Common myeloid progenitor, CD34-positive (primary cell): ENCODE measurements around the gene TIMM10.

ENCODE experiments used
- CTCF ChIA-PET: fragments of 350-600 bp; sonication (Branson Sonifier 250); formaldehyde crosslinking; loops from one replicate; lab custom pipeline; 2021; ENCODE audit warnings: antibody characterized with exemption; lab: Charles Lee
- POLR2A ChIA-PET: fragments of 350-600 bp; sonication (Branson Sonifier 250); formaldehyde crosslinking; loops from one replicate; lab custom pipeline; 2021; ENCODE audit warnings: antibody characterized with exemption; lab: Charles Lee
- DNase-seq, 3 donors: peaks; one replicate each; pipeline versions ENCODE4 v3.0.0 to v3.0.0-alpha.2; 2013
- H3K27ac ChIP-seq, 2 experiments: 1 replicate in 1 of 2; 2 replicates in 1 of 2; pipeline ENCODE4 v1.7.0; 2013; ENCODE audit warnings: inconsistent platforms in 2 of 2, low read length in 2 of 2, mild to moderate bottlenecking in 2 of 2, low read depth in 1 of 2, moderate library complexity in 1 of 2; ENCODE audit not compliant: severe bottlenecking in 2 of 2, insufficient read depth in 1 of 2, poor library complexity in 1 of 2
- H3K27me3 ChIP-seq, 5 experiments: replicated peaks in 2 of 5; 1 replicate in 3 of 5; 2 replicates in 2 of 5; pipeline versions ENCODE4 v1.6.1 to v1.7.0; 2013; ENCODE audit warnings: low read length in 4 of 5, mild to moderate bottlenecking in 2 of 5, moderate library complexity in 2 of 5, inconsistent platforms in 1 of 5; ENCODE audit not compliant: insufficient read depth in 5 of 5, control insufficient read depth in 4 of 5
- H3K36me3 ChIP-seq, 4 experiments: 1 replicate in 2 of 4; 2 replicates in 2 of 4; pipeline versions ENCODE4 v1.6.1 to v1.7.0; 2013; ENCODE audit warnings: low read length in 3 of 4, control low read depth in 1 of 4, mild to moderate bottlenecking in 1 of 4; ENCODE audit not compliant: control insufficient read depth in 4 of 4, insufficient read depth in 4 of 4
- H3K4me1 ChIP-seq, 4 experiments: 1 replicate in 3 of 4; 2 replicates in 1 of 4; pipeline versions ENCODE4 v1.6.1 to v1.7.1; 2013; ENCODE audit warnings: low read length in 3 of 4, mild to moderate bottlenecking in 3 of 4, control low read depth in 1 of 4, inconsistent platforms in 1 of 4, moderate library complexity in 1 of 4; ENCODE audit not compliant: control insufficient read depth in 4 of 4, insufficient read depth in 4 of 4; ENCODE audit errors: control extremely low read depth in 1 of 4
- H3K4me3 ChIP-seq, 7 experiments: 1 replicate in 4 of 7; 2 replicates in 3 of 7; pipeline versions ENCODE4 v1.5.1 to v1.7.0; 2013; ENCODE audit warnings: mild to moderate bottlenecking in 7 of 7, low read length in 6 of 7, moderate library complexity in 6 of 7, inconsistent platforms in 2 of 7, low read depth in 2 of 7, control low read depth in 1 of 7; ENCODE audit not compliant: insufficient read depth in 4 of 7, control insufficient read depth in 1 of 7; ENCODE audit errors: extremely low read depth in 1 of 7
- H3K9me3 ChIP-seq, 5 experiments: 1 replicate in 4 of 5; 2 replicates in 1 of 5; pipeline versions ENCODE4 v1.6.1 to v1.7.1; 2013; ENCODE audit warnings: low read length in 4 of 5, mild to moderate bottlenecking in 2 of 5, inconsistent platforms in 1 of 5, low read depth in 1 of 5, moderate library complexity in 1 of 5; ENCODE audit not compliant: control insufficient read depth in 4 of 5, insufficient read depth in 2 of 5; ENCODE audit errors: control extremely low read depth in 1 of 5
- WGBS: methylation state at CpG from one replicate; pipeline ENCODE4 v1.1.5; 2013; ENCODE audit not compliant: insufficient coverage; 5-methylcytosine and 5-hydroxymethylcytosine counted together

The TIMM10 gene

DNA sequence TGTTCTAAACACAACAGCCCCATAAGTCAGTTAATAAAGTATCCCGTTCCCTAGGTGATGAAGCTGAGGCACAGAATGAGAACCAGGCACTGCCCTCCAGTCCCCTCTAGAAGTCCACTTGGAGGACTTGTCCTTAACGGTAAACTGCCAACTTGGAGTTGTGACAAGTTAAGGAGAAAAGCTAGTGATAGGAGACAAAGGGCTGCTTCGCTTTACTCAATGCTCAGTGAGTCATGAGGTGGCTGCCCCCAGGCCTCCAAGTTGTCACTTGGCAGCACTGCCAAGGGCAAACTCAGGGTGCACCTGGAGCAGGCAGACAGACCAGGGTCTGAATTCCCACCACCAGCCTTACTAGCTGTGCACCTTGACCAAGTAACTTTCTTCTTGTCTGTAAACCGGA, 28.6 kb downstream of the TIMM10 start:
- Histone ChIP-seq H3K9me3 (no peaks in the 10 kb centered on the region), H3K27ac (no peak overlapping the region), H3K27me3 (no peaks in the 10 kb centered on the region), H3K4me1 (peaks cover 0 to 11% (median 5%) of the 10 kb centered on the region in 4 experiments), H3K4me3 (no peak overlapping the region), H3K36me3 (peaks cover 7 to 69% (median 38%) of the 10 kb centered on the region in 4 experiments)
- CTCF ChIA-PET: interaction anchor here (0.8 to 18.0 kb wide), 15 partner anchors 9 to 139 kb away, joined by 3 to 410 read pairs (median 6); partner anchors contain the start of genes SLC43A1 and TIMM10
- 100% methylated on average over 3 of the region's 4 CpGs for WGBS
- no peak for DNase-seq
- POLR2A ChIA-PET: no interaction called here

DNA sequence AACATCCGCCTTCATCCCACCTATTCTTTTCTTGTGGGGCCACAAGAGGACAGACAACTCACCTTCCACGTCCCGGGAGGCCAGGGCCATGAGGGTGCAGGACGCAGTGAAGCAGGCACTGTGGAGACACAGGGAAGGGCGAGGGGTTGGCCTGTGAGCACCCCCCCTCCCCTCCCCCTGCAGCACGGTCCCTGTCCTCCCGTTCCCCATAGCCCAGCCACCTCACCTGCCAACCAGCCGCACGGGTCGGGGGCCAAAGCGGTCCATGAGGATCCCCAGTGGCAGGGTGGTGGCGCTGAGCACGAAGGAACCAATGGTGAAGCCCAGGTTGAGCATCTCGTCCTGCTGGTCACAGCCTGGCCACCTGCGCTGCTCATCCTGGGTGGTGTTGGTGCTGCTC, 29.6 kb downstream of the TIMM10 start:
- no peak overlapping the region for H3K4me3 ChIP-seq
- no peaks in the 10 kb centered on the region for H3K27me3 ChIP-seq
- ChIA-PET CTCF (interaction anchor here (1.3 to 18.0 kb wide), 7 partner anchors 7 to 140 kb away, joined by 4 to 410 read pairs (median 14); partner anchors contain the start of genes SLC43A1 and TIMM10), POLR2A (no interaction called here)
- 97% methylated on average over 11 of the region's 15 CpGs for WGBS
- H3K9me3 ChIP-seq: no peaks in the 10 kb centered on the region
- H3K27ac ChIP-seq: no peak overlapping the region
- DNase-seq: no peak
- peaks cover 0 to 11% (median 5%) of the 10 kb centered on the region in 4 experiments for H3K4me1 ChIP-seq
- peaks cover 11 to 72% (median 46%) of the 10 kb centered on the region in 4 experiments for H3K36me3 ChIP-seq

DNA sequence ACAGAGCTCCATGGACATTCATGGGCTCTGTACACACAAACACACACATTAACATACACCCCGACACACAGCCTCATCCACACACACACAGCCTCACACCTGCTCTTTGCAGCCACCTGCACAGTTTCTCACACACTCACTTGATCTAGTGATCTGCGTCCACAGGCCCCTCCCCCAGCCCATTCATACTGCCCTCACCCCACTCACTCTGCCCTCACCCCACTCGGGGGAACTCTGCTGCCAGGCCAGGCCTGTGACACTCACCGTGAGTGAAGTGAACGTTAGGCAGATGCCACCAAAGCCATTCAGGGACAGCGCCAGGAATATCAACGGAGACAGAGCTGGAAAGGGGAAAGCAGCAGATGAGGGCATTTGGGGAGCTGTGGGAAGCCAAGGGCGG, 30.0 kb downstream of the TIMM10 start:
- Histone ChIP-seq H3K36me3 (peaks cover 7 to 72% (median 49%) of the 10 kb centered on the region in 4 experiments), H3K27ac (no peak overlapping the region), H3K9me3 (no peaks in the 10 kb centered on the region), H3K4me3 (no peak overlapping the region), H3K27me3 (no peaks in the 10 kb centered on the region), H3K4me1 (peaks cover 0 to 11% (median 5%) of the 10 kb centered on the region in 4 experiments)
- POLR2A ChIA-PET: interaction anchor here (0.8 kb wide), 1 partner anchor 244 kb away, joined by 4 read pairs; no protein-coding TSS in a partner anchor
- CTCF ChIA-PET: interaction anchor here (1.3 to 18.0 kb wide), 6 partner anchors 9 to 141 kb away, joined by 4 to 410 read pairs (median 14); partner anchors contain the start of genes SLC43A1 and TIMM10
- 100% methylated on average over 6 of the region's 8 CpGs for WGBS
- DNase-seq: no peak

DNA sequence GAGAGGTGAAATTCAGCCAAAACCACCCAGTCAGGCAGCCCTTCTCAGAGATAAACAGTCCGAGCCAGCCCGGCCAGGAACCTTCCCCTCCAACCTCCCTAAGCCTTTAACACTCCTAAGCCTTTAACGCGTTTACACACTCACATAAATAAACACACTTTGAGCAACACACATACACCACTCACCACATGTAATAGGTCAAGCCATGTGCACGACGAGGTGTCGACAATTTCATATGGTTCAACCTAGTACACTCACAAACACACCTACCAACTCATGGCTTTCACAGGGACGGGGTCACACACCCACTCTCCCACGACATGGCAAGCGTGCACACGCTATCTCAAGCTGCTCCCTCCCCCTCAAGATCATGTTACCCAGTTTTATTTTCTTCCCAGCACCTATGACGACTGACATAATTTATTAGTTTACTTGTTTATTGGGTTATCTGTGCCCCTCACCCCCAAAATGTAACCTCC, 30.5 kb downstream of the TIMM10 start:
- no peak for DNase-seq
- Histone ChIP-seq H3K36me3 (peaks cover 7 to 70% (median 51%) of the 10 kb centered on the region in 4 experiments), H3K4me1 (peaks cover 0 to 11% (median 5%) of the 10 kb centered on the region in 4 experiments), H3K27me3 (no peaks in the 10 kb centered on the region), H3K9me3 (no peaks in the 10 kb centered on the region), H3K4me3 (peak overlapping the region in 3 of 7 experiments; percentile 34 to 58 (median 54)), H3K27ac (no peak overlapping the region)
- 95% methylated on average over 5 of the region's 12 CpGs for WGBS
- ChIA-PET POLR2A (interaction anchor here (0.8 kb wide), 1 partner anchor 244 kb away, joined by 4 read pairs; no protein-coding TSS in a partner anchor), CTCF (interaction anchor here (1.0 to 18.0 kb wide), 6 partner anchors 9 to 42 kb away, joined by 3 to 410 read pairs (median 9); partner anchors contain the start of genes SLC43A1 and TIMM10)

DNA sequence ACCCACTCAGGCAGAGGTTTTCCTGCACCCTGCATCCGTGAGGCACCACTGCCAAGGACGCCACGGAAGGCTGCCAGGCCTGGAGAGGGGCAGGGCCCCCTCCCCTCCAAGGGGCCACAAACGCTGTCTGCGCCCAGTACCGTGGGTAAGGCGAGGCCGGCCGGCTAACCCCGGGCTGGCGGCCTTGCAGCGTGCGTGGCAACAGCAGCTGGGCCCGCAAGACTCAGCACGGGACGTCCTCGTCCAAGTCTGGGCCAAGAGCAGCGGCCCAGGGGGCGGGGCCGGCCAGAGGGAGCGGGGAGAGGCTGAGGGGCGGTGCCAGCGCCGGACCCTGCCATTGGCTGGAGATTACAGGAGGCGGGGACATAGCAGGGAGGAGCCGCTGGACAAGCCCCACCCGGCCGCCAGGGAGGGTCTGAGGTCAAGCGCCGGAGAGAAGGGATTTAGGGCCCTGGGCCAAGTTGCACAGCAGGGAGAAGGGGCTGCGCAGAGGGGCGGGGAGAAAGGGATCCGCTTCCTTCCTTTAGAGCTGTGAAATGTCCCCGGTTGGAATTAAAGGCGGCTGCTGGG, 31.1 kb downstream of the TIMM10 start:
- Histone ChIP-seq H3K4me1 (peaks cover 0 to 11% (median 5%) of the 10 kb centered on the region in 4 experiments), H3K27ac (no peak overlapping the region), H3K36me3 (peaks cover 10 to 66% (median 47%) of the 10 kb centered on the region in 4 experiments), H3K9me3 (no peaks in the 10 kb centered on the region), H3K27me3 (no peaks in the 10 kb centered on the region), H3K4me3 (peak overlapping the region in 4 of 7 experiments; percentile 29 to 58 (median 54))
- peak; percentile 64 to 72 (median 68) for DNase-seq
- 36% methylated on average over 27 of the region's 35 CpGs for WGBS
- CTCF ChIA-PET: interaction anchor here (1.0 to 18.0 kb wide), 4 partner anchors 15 to 41 kb away, joined by 3 to 410 read pairs (median 14); partner anchors contain the start of genes SLC43A1 and TIMM10
- POLR2A ChIA-PET: no interaction called here

DNA sequence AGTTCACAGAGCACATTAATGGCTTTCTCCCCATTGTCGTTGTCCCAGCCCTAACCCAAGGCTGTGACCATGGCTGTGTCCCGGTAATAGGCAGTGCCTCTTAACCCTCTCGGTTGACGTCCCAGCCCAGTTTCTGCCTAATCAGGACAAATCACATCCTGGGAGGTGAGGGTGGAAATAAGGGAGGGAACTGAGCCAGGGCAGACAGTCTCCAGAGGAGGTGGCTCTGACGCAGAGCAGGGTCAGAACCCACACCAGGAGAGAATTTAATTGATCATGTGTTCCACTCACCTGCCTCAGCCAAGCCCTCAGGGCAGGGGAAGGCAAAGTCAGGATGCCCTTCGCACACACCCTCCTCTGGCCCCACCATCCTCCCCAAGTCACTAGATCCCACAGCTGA, 32.0 kb downstream of the TIMM10 start:
- Histone ChIP-seq H3K4me3 (no peak overlapping the region), H3K9me3 (no peaks in the 10 kb centered on the region), H3K36me3 (peaks cover 10 to 71% (median 52%) of the 10 kb centered on the region in 4 experiments), H3K4me1 (peaks cover 0 to 11% (median 5%) of the 10 kb centered on the region in 4 experiments), H3K27ac (no peak overlapping the region), H3K27me3 (no peaks in the 10 kb centered on the region)
- CTCF ChIA-PET: interaction anchor here (3.0 to 18.0 kb wide), 4 partner anchors 9 to 143 kb away, joined by 11 to 410 read pairs (median 124); partner anchors contain the start of genes SLC43A1 and TIMM10
- 93% methylated on average over 5 of the region's 6 CpGs for WGBS
- DNase-seq: no peak
- POLR2A ChIA-PET: interaction anchor here (1.6 kb wide), 1 partner anchor 15 kb away, joined by 3 read pairs; no protein-coding TSS in a partner anchor
